SK-N-SH treated with all-trans-retinoic acid at 6 μM for 48 hours (cell line): Measurements from ENCODE around the gene PRICKLE3.

Experiments used
- ATAC-seq: fragments of 200-7000 bp; cut with Tn5 transposase; 3 replicates; pipeline ENCODE4 v1.9.1; 2020; ENCODE audit warnings: mild to moderate bottlenecking, moderate library complexity
- ARNTL ChIP-seq: fragments of 450-650 bp; formaldehyde crosslinking; IDR thresholded peaks from 2 replicates; pipeline ENCODE4 v1.5.0; 2020; ENCODE audit warnings: low read depth, mild to moderate bottlenecking, moderate library complexity, borderline replicate concordance
- BACH2 ChIP-seq: fragments of 250-450 bp; sonication (Bioruptor Pico); IDR thresholded peaks from 2 replicates; pipeline ENCODE4 v1.9.0; 2021; ENCODE audit warnings: mild to moderate bottlenecking, borderline replicate concordance
- CREB5 ChIP-seq: fragments of 250-450 bp; sonication (Bioruptor Pico); IDR thresholded peaks from 2 replicates; pipeline ENCODE4 v1.5.1; 2020; ENCODE audit warnings: low read depth, mild to moderate bottlenecking, moderate library complexity
- CSDC2 ChIP-seq: fragments of 250-450 bp; sonication (Bioruptor Pico); IDR thresholded peaks from 2 replicates; pipeline ENCODE4 v1.5.0; 2020; ENCODE audit warnings: mild to moderate bottlenecking, moderate library complexity
- CSRNP3 ChIP-seq: fragments of 250-450 bp; sonication (Bioruptor Pico); IDR thresholded peaks from 2 replicates; pipeline ENCODE4 v1.5.1; 2021; ENCODE audit warnings: mild to moderate bottlenecking, moderate library complexity
- ESRRG ChIP-seq: fragments of 250-450 bp; sonication (Bioruptor Pico); IDR thresholded peaks from 2 replicates; pipeline ENCODE4 v1.6.1; 2021; ENCODE audit warnings: mild to moderate bottlenecking
- GLIS3 ChIP-seq: fragments of 250-450 bp; sonication (Bioruptor Pico); IDR thresholded peaks from 2 replicates; pipeline ENCODE4 v1.5.0; 2020; ENCODE audit warnings: mild to moderate bottlenecking, moderate library complexity
- ISL1 ChIP-seq: fragments of 250-450 bp; sonication (Bioruptor Pico); IDR thresholded peaks from 2 replicates; pipeline ENCODE4 v2.1.2; 2022; ENCODE audit warnings: mild to moderate bottlenecking, moderate library complexity
- OSR1 ChIP-seq: fragments of 250-450 bp; sonication (Bioruptor Pico); IDR thresholded peaks from 2 replicates; pipeline ENCODE4 v1.8.0; 2022; ENCODE audit warnings: moderate library complexity, mild to moderate bottlenecking, inconsistent platforms
- POU6F1 ChIP-seq: fragments of 250-450 bp; sonication (Bioruptor Pico); IDR thresholded peaks from 2 replicates; pipeline ENCODE4 v1.8.0; 2021; ENCODE audit warnings: low read depth, mild to moderate bottlenecking, moderate library complexity, borderline replicate concordance
- PPARA ChIP-seq: fragments of 250-450 bp; sonication (Bioruptor Pico); IDR thresholded peaks from 2 replicates; pipeline ENCODE4 v1.5.0; 2020; ENCODE audit warnings: mild to moderate bottlenecking, borderline replicate concordance
- RARB ChIP-seq: fragments of 250-450 bp; sonication (Bioruptor Pico); IDR thresholded peaks from 2 replicates; pipeline ENCODE4 v1.8.0; 2021; ENCODE audit warnings: mild to moderate bottlenecking, moderate library complexity
- TCF4 ChIP-seq: fragments of 250-450 bp; sonication (Bioruptor Pico); IDR thresholded peaks from 2 replicates; pipeline ENCODE4 v1.8.0; 2021; ENCODE audit warnings: mild to moderate bottlenecking, moderate library complexity, borderline replicate concordance
- TOX ChIP-seq: fragments of 250-450 bp; sonication (Bioruptor Pico); IDR thresholded peaks from 2 replicates; pipeline ENCODE4 v1.8.0; 2021; ENCODE audit warnings: mild to moderate bottlenecking, moderate library complexity, borderline replicate concordance
- TSHZ2 ChIP-seq: fragments of 250-450 bp; sonication (Bioruptor Pico); IDR thresholded peaks from 2 replicates; pipeline ENCODE4 v1.5.0; 2020; ENCODE audit warnings: mild to moderate bottlenecking, moderate library complexity
- ZC3H10 ChIP-seq: fragments of 250-450 bp; sonication (Bioruptor Pico); IDR thresholded peaks from 2 replicates; pipeline ENCODE4 v1.5.1; 2021; ENCODE audit warnings: mild to moderate bottlenecking, moderate library complexity
- ZFP3 ChIP-seq: fragments of 250-450 bp; sonication (Bioruptor Pico); IDR thresholded peaks from 2 replicates; pipeline ENCODE4 v1.5.0; 2020; ENCODE audit warnings: mild to moderate bottlenecking, moderate library complexity
- ZFP30 ChIP-seq: fragments of 450-650 bp; formaldehyde crosslinking; IDR thresholded peaks from 2 replicates; pipeline ENCODE4 v1.5.0; 2022; ENCODE audit warnings: mild to moderate bottlenecking, moderate library complexity
- ZNF565 ChIP-seq: fragments of 450-650 bp; formaldehyde crosslinking; conservative IDR thresholded peaks from 2 replicates; pipeline ENCODE4 v1.5.0; 2020; ENCODE audit warnings: low read depth, mild to moderate bottlenecking, moderate library complexity
- ZNF70 ChIP-seq: fragments of 450-650 bp; formaldehyde crosslinking; IDR thresholded peaks from 2 replicates; pipeline ENCODE4 v1.5.0; 2020; ENCODE audit warnings: mild to moderate bottlenecking, moderate library complexity
- TF ChIP-seq, protein P1 (sequence below): fragments of 250-450 bp; sonication (Bioruptor Pico); IDR thresholded peaks from 2 replicates; pipeline ENCODE4 v1.8.0; 2020; ENCODE audit warnings: mild to moderate bottlenecking, moderate library complexity, borderline replicate concordance

Gene PRICKLE3

DNA sequence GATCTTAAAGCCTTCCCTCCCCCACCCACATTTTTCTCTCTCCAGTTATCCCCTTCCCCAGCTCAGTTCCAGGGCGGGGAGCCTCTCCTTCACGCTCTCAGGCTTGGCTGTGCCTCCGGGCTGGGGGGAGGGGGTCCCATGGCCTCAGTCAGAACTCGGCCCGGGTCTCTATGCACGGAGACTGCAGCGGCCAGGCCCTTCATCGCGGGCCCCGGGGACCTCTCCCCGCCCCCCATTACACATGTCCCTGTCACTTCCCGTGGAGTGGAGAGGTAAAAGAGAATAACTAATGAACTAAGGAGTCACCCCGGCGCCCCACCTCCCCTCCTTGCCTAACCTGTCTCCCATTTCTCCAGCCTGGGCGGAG lies 838 bp upstream of the PRICKLE3 start (continued):
- TF ChIP-seq ZFP30 (no peak), ISL1 (CRISPR knock-in tag) (no peak)

DNA sequence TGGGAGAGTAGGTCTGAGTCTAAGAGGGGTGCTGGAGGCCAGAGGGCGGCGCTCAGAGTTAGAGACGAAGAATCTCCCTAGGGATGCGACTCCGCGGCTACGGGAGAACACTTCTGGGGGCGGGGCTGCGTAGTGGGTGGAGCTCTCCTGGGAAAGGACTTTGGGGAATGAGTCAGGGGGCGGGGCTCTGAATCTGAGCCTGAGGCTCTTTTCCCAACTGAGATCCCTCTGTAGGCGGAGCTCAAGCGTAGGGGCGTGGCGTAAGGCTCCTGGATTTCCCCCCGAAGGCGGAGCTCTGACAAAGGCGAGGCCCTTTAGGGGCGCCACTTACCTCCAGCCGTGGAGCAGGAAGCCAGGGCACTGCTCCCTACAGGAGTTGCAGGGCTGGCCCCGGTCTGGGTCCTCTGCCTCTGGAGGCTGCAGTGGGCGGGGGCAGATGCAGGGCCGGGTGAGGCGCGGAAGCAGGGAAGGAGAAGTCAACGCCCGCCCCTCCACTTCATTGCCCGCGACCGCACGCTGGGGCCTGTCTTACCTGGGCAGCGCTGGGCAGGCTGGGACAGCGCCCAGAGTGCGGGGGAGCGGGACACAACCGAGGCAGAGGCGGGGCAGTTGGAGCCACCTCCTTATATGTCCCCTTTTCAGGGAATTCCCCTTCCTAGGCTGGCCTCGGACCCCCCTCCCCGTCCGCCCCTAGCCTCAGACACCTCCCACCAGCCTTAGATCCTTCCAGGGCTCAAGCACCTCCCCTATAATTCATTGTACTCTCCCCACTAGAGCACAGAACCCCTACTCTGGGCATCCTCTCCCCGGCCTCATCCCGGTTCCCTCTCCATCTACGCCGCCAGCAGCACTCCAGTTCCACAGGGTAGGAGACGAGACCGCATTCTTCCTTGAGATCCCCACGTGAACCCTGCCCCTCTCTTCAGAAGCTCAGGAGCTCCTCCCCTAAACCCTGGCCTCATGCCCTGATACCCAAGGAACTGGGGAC lies 1.6 kb downstream of the PRICKLE3 start:
- no peak; the same call in 2 of the 3 replicates for ATAC-seq

GRCh38 chrX:49183701-49184281 lies 2.4 kb downstream of the PRICKLE3 start:
- no peak for ATAC-seq
- TF ChIP-seq TOX (CRISPR knock-in tag) (no peak), TSHZ2 (CRISPR knock-in tag) (no peak), TCF4 (no peak), CSRNP3 (CRISPR knock-in tag) (no peak), CREB5 (no peak), BACH2 (no peak), POU6F1 (CRISPR knock-in tag) (no peak), ZC3H10 (CRISPR knock-in tag) (no peak), OSR1 (CRISPR knock-in tag) (no peak), CSDC2 (CRISPR knock-in tag) (no peak), ZFP3 (CRISPR knock-in tag) (no peak), ZNF565 (CRISPR knock-in tag) (no peak), ARNTL (no peak), PPARA (CRISPR knock-in tag) (no peak), RARB (CRISPR knock-in tag) (no peak), GLIS3 (CRISPR knock-in tag) (no peak), ZNF70 (CRISPR knock-in tag) (no peak), ESRRG (no peak), ZFP30 (no peak)
- TF ChIP-seq, protein P1, sequence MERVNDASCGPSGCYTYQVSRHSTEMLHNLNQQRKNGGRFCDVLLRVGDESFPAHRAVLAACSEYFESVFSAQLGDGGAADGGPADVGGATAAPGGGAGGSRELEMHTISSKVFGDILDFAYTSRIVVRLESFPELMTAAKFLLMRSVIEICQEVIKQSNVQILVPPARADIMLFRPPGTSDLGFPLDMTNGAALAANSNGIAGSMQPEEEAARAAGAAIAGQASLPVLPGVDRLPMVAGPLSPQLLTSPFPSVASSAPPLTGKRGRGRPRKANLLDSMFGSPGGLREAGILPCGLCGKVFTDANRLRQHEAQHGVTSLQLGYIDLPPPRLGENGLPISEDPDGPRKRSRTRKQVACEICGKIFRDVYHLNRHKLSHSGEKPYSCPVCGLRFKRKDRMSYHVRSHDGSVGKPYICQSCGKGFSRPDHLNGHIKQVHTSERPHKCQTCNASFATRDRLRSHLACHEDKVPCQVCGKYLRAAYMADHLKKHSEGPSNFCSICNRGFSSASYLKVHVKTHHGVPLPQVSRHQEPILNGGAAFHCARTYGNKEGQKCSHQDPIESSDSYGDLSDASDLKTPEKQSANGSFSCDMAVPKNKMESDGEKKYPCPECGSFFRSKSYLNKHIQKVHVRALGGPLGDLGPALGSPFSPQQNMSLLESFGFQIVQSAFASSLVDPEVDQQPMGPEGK (CRISPR knock-in tag) = no peak

More for the DNA sequence above, 1.6 kb downstream of the PRICKLE3 start:
- TF ChIP-seq ISL1 (CRISPR knock-in tag) = no peak
- TF ChIP-seq ZFP3 (CRISPR knock-in tag) = no peak
- TF ChIP-seq ESRRG = no peak
- no peak for TF ChIP-seq POU6F1 (CRISPR knock-in tag)
